Erythroblast (primary cell): ENCODE data around the gene LRG1.

ENCODE experiments used
- GATA1 ChIP-seq: IDR thresholded peaks from 2 replicates; pipeline ENCODE4 v1.6.1; 2011; ENCODE audit warnings: low read depth, mild to moderate bottlenecking, control low read depth, low read length, moderate library complexity
- POLR2A ChIP-seq: IDR thresholded peaks from 2 replicates; pipeline ENCODE4 v1.6.1; 2011; ENCODE audit warnings: mild to moderate bottlenecking, low read length

DNA sequence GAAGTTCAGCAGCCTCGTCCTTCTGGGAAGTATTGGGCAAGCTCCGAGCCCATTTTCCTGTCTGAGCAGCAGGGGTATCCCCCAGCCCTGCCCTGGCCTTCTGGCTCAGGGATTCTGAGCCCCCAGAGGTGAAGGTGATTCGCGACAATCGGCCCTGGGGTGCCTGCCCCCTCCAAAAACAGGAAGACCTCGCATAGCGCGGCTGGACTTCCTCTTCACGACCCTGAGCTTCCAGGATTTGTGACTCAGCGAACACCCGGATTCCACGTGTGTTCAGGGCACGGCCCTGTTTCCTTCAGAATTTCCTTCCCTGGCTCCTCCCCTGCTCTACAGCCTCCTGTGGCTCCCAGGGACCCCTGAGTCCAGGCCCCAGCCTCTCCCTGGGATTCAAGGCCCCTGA, 19.7 kb upstream of the LRG1 start, which contains the start of gene SEMA6B:
- TF ChIP-seq POLR2A = no peak
- no peak for TF ChIP-seq GATA1
